Nephron (organoid): ENCODE data around the gene CALML5.
"Not testable (repeated sequence)": the region's sequence is repeated elsewhere in the genome, so short reads cannot be mapped to it uniquely, and the experiment has no call there.

Source experiments
- H3K27ac Mint-ChIP-seq, 3 experiments: 2 replicates each; pipeline ENCODE4 v1.8.0; 2020; ENCODE audit warnings: mixed read lengths in 3 of 3, mild to moderate bottlenecking in 2 of 3, moderate library complexity in 1 of 3
- H3K27me3 Mint-ChIP-seq: 2 replicates; pipeline ENCODE4 v1.8.0; 2021; ENCODE audit warnings: low read depth, mild to moderate bottlenecking, moderate library complexity, mixed read lengths
- H3K36me3 Mint-ChIP-seq: 2 replicates; pipeline ENCODE4 v1.8.0; 2020; ENCODE audit warnings: low read depth, mixed read lengths
- H3K4me1 Mint-ChIP-seq: 2 replicates; pipeline ENCODE4 v1.8.0; 2020; ENCODE audit warnings: mixed read lengths
- H3K4me3 Mint-ChIP-seq, 3 experiments: 2 replicates each; pipeline ENCODE4 v1.8.0; 2020; ENCODE audit warnings: mild to moderate bottlenecking in 3 of 3, mixed read lengths in 3 of 3, moderate library complexity in 2 of 3
- H3K9me3 Mint-ChIP-seq: 2 replicates; pipeline ENCODE4 v1.8.0; 2020; ENCODE audit warnings: mixed read lengths
- TF ChIP-seq, protein P1 (sequence below), 3 experiments: fragments of 200-600 bp; sonication (generic); IDR thresholded peaks; one replicate each; pipeline ENCODE4 v1.5.0; 2021; ENCODE audit warnings: antibody characterized with exemption in 3 of 3; ENCODE audit not compliant: unreplicated experiment in 3 of 3

CALML5 gene

GRCh38 chr10:5478694-5479305 lies 20.6 kb downstream of the CALML5 start:
- H3K36me3 Mint-ChIP-seq: no peaks in the 10 kb centered on the region
- no peak overlapping the region for H3K4me3 Mint-ChIP-seq

GRCh38 chr10:5477948-5478693 lies 21.2 kb downstream of the CALML5 start:
- Mint-ChIP-seq H3K27ac (peak overlapping the region in 2 of 3 experiments; percentile 42 to 62), H3K27me3 (peaks cover 8% of the 10 kb centered on the region), H3K4me3 (peak overlapping the region in 1 of 3 experiments; percentile 51), H3K9me3 (no peaks in the 10 kb centered on the region), H3K4me1 (peaks cover 31% of the 10 kb centered on the region), H3K36me3 (no peaks in the 10 kb centered on the region)
- TF ChIP-seq, protein P1, sequence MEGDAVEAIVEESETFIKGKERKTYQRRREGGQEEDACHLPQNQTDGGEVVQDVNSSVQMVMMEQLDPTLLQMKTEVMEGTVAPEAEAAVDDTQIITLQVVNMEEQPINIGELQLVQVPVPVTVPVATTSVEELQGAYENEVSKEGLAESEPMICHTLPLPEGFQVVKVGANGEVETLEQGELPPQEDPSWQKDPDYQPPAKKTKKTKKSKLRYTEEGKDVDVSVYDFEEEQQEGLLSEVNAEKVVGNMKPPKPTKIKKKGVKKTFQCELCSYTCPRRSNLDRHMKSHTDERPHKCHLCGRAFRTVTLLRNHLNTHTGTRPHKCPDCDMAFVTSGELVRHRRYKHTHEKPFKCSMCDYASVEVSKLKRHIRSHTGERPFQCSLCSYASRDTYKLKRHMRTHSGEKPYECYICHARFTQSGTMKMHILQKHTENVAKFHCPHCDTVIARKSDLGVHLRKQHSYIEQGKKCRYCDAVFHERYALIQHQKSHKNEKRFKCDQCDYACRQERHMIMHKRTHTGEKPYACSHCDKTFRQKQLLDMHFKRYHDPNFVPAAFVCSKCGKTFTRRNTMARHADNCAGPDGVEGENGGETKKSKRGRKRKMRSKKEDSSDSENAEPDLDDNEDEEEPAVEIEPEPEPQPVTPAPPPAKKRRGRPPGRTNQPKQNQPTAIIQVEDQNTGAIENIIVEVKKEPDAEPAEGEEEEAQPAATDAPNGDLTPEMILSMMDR (IDR thresholded peaks at IDR 0.05; ENCODE audit: unreplicated experiment in 3 of 3): no peak

More at GRCh38 chr10:5478694-5479305, 20.6 kb downstream of the CALML5 start:
- TF ChIP-seq, protein P1 (IDR thresholded peaks at IDR 0.05; ENCODE audit: unreplicated experiment in 3 of 3): no peak
- Mint-ChIP-seq H3K4me1 (peaks cover 31% of the 10 kb centered on the region), H3K27ac (peak overlapping the region; percentile 9 to 60 (median 42)), H3K27me3 (peaks cover 8% of the 10 kb centered on the region), H3K9me3 (no peaks in the 10 kb centered on the region)

DNA sequence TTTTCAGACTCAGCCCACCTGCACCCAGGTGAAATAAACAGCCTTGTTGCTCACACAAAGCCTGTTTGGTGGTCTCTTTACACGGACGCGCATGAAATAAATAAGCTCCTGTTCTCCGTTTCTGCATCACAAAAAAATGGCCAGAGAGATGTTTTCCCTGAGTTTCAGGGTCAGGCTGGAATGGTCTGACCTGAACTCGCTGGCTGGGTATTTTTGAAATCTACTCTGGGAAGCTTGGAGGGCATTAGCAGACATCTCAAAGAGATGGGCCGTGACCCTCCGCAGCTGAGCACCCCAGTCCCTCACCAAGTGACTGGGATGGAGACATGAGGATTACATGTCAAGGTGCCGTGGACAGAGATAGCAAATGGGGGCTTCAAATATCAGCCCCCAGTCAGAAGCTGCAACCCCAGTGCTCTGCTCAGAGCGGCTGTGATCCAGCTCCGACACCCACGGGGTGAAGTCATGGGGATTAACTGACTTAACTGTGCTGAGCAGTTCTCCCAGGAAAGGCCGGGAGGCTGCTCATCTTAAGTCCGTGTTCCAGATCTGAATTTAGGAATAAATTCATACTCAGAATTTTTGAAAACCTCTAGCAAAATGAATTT lies 22.3 kb downstream of the CALML5 start:
- TF ChIP-seq, protein P1 (IDR thresholded peaks at IDR 0.05; ENCODE audit: unreplicated experiment in 3 of 3): no peak
- H3K4me1 Mint-ChIP-seq: peaks cover 26% of the 10 kb centered on the region
- peak overlapping the region in 1 of 3 experiments; percentile 31 for H3K4me3 Mint-ChIP-seq
- H3K27me3 Mint-ChIP-seq: peaks cover 8% of the 10 kb centered on the region
- H3K27ac Mint-ChIP-seq: no peak overlapping the region
- no peaks in the 10 kb centered on the region for H3K36me3 Mint-ChIP-seq
- H3K9me3 Mint-ChIP-seq: no peaks in the 10 kb centered on the region

DNA sequence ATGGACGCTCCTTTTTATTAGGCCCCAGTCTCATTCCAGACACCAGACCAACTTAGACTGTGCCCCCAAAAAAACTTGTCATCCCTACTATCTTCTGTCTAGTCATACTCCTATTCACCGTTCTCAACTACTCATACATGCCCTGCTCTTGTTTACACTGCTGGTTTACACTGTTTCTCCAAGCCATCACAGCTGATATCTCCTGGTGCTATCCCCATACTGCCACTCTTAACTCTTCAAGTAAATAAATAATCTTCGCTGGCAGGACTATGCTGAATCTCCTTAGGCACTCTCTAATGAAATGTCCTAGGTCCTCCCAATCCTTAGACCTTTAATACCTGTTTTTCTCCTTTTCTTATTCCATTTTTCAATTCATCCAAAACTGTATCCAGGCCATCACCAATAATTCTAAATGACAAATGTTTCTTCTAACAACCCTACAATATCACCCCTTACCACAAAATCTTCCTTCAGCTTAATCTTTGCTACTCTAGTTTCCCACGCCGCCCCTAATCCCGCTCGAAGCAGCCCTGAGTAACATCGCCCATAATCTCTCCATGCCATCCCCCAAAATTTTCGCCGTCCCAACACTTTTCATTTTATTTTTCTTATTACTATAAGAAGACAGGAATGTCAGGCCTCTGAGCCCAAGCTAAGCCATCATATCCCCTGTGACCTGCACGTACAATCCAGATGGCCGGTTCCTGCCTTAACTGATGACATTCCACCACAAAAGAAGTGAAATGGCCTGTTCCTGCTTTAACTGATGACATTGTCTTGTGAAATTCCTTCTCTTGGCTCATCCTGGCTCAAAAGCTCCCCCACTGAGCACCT lies 23.2 kb downstream of the CALML5 start:
- not testable (repeated sequence) for H3K9me3 Mint-ChIP-seq, H3K27me3 Mint-ChIP-seq, H3K4me3 Mint-ChIP-seq, H3K36me3 Mint-ChIP-seq, H3K27ac Mint-ChIP-seq
- H3K4me1 Mint-ChIP-seq: peaks cover 23% of the 10 kb centered on the region

- not testable (repeated sequence) for H3K9me3 Mint-ChIP-seq, H3K36me3 Mint-ChIP-seq, H3K27me3 Mint-ChIP-seq, H3K4me3 Mint-ChIP-seq, H3K27ac Mint-ChIP-seq
- peaks cover 19% of the 10 kb centered on the region for H3K4me1 Mint-ChIP-seq
Measured at GRCh38 chr10:5475088-5475487, 24.3 kb downstream of the CALML5 start.

GRCh38 chr10:5474642-5475041 lies 24.7 kb downstream of the CALML5 start:
- not testable (repeated sequence) for H3K9me3 Mint-ChIP-seq, H3K36me3 Mint-ChIP-seq, H3K27me3 Mint-ChIP-seq, H3K4me3 Mint-ChIP-seq, H3K27ac Mint-ChIP-seq
- peaks cover 19% of the 10 kb centered on the region for H3K4me1 Mint-ChIP-seq
